HG02870 (cell line): ENCODE data around the gene PPP2CA.
"Not testable (repeated sequence)": the region's sequence is repeated elsewhere in the genome, so short reads cannot be mapped to it uniquely, and the experiment has no call there.

Experiments used
- ATAC-seq: cut with Tn5 transposase; IDR thresholded peaks from one replicate; pipeline ENCODE4 v1.9.1; 2021; ENCODE audit warnings: mild to moderate bottlenecking, moderate library complexity; ENCODE audit not compliant: unreplicated experiment

PPP2CA gene

DNA sequence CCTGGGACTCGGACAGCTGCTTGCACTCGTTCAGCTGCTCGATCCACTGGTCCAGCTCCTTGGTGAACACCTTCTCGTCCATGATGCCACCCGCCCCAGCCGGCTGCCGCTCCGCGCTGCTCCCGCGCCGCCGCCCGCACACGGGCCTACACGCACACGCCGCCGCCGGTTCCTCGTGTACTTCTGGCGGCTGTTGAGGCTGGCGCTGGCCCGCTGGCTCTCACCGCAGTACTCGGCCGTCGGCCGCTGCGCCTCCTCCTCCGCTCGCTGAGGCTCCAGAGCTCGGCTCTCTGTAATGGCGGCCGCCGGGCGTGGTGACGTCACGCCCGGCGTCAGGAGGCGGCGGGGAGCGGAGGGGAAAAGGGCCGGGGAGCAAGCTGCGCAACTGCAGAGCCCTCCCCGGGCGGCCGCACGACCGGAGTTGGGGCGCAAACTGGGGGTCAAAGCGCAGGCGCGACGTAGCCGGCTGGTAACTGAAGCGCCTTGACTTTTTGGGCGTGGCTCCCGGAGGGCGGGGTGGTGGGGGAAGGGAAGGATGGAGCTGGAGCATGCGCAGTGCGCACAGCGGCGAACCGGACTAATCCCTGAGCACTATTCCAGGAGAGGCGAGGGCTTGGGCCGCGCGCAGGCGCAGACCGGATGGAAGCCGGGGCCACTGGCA is at the start of gene PPP2CA:
Gene PPP2CA (minus strand): TSS at position 294 of the 661 bp plus-strand sequence. CDS start 212 bp downstream, at position 82.
- peak; percentile 78 for ATAC-seq

GRCh38 chr5:134273642-134274395 is 47.9 kb upstream of the PPP2CA start:
- no peak for ATAC-seq

DNA sequence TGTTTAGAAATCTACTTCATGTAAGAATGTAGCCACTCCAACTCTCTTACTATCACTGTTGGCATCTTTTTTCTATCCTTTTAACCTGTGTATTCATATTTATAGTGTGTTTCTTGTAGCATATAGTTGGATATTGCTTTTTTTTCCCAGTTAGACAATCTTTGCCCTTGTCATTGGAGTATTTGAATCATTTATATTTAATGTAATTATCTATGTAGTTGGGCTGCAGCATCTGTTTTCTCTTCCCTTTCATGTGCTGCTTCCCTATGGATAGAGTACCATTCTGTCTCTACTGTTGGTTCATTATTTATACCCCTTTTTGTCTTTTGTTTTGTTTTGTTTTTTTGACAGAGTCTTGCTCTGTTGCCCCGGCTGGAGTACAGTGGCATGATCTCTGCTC is 45.2 kb upstream of the PPP2CA start:
- no peak for ATAC-seq

GRCh38 chr5:134268919-134269318 is 43.0 kb upstream of the PPP2CA start:
- no peak for ATAC-seq

- no peak for ATAC-seq
These were observed 42.2 kb upstream of the PPP2CA start for GRCh38 chr5:134268019-134268601.

GRCh38 chr5:134267366-134268018 is 41.6 kb upstream of the PPP2CA start:
- ATAC-seq, result no peak

DNA sequence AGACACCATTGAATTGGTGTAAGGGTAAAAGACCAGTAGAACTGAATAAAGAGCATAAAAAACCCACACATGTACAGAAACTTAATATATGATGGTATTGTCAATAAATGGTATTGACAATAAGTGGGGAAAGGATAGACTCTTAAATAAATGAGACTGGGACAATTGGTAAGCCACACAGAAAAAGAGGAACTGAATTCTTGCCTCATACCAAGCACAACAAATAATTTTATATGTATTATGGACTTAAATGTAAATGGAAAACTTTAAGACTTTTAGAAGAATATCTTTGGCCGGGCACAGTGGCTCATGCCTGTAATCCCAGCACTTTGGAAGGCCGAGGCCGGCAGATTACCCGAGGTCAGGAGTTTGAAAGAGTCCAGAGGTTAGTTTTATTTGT is 37.9 kb upstream of the PPP2CA start:
- ATAC-seq, result no peak

GRCh38 chr5:134262629-134263028 is 36.8 kb upstream of the PPP2CA start:
- ATAC-seq, result not testable (repeated sequence)

GRCh38 chr5:134258896-134259295 is 33.0 kb upstream of the PPP2CA start:
- ATAC-seq, result no peak

DNA sequence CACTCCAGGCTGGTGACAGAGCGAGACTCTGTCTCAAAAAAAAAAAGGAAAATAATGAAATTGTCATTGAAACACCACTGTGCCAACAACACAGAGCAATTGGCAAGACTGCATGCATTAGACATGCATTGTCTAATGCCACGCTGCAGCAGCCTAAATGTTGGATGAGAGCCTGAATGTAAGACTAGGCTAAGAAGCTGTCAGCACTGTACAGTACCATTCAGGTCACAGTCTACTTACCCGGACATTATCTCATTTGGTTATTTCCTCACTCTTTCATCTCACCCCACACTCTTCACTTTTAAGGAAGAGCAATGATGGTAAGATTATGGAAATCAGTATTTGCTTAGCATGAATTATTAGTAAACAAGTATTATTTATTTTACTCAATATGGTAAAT is 31.3 kb upstream of the PPP2CA start:
- no peak for ATAC-seq

DNA sequence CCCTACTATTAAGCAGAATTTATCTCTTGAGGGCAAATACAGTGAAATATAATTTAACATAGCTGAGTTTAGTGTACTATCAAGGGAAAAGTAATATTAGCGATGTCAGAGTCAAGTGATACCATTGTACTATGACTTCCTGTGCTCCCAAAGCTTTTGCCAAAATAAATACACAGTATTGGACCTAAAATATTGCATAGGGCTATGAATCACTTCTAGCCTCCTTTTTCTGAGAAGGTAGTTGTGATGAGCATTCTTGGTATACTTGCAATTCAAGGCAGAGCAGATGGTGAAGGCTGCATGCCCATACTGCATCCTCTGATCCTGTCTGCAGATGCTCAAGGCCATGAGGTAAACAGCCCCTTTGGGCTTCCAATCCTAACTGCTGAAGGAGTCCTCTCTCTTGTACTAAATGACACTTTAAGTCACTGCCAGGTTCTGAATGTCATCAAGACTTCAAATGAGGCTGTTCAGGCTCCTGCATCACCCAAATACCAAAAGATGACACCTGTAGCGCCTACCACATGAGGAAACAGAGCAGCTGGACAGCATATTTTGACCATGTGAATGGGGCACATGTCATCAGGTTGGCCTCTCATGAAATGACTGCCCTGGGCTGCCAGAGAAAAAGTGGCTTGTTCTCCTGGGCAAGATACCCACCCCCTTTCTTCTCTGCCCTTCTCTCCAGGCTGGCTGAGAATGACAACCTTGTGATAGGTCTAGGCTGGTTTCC is 29.7 kb upstream of the PPP2CA start:
- no peak for ATAC-seq

- not testable (repeated sequence) for ATAC-seq
These were observed 27.7 kb upstream of the PPP2CA start for GRCh38 chr5:134253368-134254153.

GRCh38 chr5:134252671-134253070 is 26.8 kb upstream of the PPP2CA start:
- no peak for ATAC-seq

- ATAC-seq, result no peak
These were observed 25.1 kb upstream of the PPP2CA start for GRCh38 chr5:134250949-134251348.

- no peak for ATAC-seq
These were observed 23.9 kb upstream of the PPP2CA start for GRCh38 chr5:134249469-134250379.

GRCh38 chr5:134248256-134248655 is 22.4 kb upstream of the PPP2CA start:
- no peak for ATAC-seq

DNA sequence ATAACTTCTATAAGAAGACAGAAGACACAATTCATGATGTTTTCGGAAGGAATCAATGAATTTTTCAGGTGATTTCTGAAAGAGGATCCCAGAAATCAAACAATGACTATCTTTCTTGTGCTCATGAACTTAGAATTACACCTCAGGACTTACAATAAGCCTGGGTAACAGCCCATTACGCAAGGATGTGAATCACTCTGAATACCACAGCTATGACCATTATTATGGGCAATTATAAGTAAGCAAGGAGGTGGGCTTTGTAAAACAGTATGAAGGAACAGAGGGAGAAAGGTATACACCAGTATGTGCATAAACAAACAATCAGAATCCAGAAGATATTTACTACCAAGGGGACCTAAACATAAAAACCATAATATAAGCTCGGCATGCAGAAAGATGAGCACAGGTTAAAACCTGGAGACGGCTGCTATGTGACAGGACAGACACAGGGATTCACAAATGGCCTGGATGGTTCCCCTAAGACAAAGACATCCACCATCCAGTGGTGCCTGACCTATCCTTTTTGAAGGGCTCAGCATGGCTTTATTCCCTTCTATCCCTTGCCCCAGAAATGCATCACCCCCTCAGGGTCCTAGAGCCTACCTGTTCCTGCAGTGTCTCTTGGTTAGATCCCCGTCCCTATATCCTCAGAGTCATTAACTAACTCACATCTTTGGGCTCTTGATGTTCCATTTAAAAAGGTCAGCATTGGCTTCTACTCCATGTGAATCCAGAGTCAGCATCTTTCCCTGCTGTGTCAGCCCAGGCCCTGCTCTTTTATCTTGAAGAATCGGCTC is 21.8 kb upstream of the PPP2CA start:
- no peak for ATAC-seq

DNA sequence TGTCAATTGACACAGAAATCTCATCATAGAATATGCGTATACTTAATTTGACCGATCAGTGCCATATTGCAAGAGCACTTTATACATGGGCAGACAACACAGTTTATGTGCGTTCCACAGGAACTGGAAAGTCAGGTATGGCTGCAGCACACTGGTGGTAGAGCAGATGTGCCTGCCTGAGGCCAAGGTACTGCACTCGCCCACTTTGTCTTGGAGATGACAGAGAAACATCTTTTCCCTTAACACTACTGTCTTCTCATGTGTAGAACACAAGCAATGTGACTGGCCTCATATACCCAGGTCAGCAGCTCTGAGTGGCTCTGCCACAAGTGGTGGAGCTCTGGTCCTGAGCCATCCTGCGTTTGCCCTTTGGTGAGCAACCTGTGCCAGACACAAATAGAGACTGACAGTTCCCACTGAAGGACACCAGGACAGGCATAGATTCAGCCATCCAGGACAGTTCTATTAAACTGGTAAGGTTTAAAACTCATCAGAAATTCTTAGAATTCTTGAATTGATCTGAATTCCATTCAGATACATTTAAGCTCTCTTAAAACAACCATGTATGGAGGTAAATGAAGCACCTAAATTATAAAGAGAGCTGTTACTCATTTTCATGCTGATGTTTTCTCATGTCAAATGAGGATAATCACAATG is 21.0 kb upstream of the PPP2CA start:
- ATAC-seq, result no peak
